GM12873 (cell line): ENCODE measurements around the gene OR6N1.
A peak's percentile ranks its signal among the peaks of the same experiment; 100 is the strongest.

Source experiments
- TF ChIP-seq, protein P1 (sequence below): IDR thresholded peaks from 2 replicates; pipeline ENCODE4 v1.5.1; 2012; ENCODE audit warnings: low read depth, mild to moderate bottlenecking, moderate library complexity, low read length, control low read depth; ENCODE audit not compliant: insufficient read depth; ENCODE audit errors: missing control alignments

OR6N1 gene

GRCh38 chr1:158720620-158721019 is 51.4 kb downstream of the OR6N1 start, which contains the start of gene OR6K3:
OR6K3 (minus strand) TSS chr1:158720720; CDS start chr1:158718115, 2,605 bp downstream.
- TF ChIP-seq, protein P1, sequence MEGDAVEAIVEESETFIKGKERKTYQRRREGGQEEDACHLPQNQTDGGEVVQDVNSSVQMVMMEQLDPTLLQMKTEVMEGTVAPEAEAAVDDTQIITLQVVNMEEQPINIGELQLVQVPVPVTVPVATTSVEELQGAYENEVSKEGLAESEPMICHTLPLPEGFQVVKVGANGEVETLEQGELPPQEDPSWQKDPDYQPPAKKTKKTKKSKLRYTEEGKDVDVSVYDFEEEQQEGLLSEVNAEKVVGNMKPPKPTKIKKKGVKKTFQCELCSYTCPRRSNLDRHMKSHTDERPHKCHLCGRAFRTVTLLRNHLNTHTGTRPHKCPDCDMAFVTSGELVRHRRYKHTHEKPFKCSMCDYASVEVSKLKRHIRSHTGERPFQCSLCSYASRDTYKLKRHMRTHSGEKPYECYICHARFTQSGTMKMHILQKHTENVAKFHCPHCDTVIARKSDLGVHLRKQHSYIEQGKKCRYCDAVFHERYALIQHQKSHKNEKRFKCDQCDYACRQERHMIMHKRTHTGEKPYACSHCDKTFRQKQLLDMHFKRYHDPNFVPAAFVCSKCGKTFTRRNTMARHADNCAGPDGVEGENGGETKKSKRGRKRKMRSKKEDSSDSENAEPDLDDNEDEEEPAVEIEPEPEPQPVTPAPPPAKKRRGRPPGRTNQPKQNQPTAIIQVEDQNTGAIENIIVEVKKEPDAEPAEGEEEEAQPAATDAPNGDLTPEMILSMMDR: no peak

GRCh38 chr1:158719664-158720063 is 52.3 kb downstream of the OR6N1 start:
- TF ChIP-seq, protein P1: no peak

DNA sequence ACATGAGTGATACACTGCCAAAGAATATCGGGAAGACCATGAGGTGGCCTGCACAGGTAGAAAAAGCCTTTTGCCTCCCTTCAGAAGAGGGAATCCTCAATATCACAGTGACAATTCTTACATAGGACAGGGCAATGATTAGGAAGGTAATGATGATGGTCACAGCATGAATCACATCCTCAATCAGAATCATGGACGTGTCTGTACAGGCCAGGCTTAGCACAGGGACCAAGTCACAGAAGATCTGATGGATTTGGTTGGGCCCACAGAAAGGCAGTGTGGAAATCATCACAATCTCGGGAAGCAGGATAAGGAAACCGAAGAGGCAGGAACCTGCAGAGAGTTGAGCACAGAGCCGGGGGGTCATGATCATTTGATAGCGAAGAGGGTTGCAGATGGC is 54.7 kb downstream of the OR6N1 start:
- TF ChIP-seq, protein P1: no peak

DNA sequence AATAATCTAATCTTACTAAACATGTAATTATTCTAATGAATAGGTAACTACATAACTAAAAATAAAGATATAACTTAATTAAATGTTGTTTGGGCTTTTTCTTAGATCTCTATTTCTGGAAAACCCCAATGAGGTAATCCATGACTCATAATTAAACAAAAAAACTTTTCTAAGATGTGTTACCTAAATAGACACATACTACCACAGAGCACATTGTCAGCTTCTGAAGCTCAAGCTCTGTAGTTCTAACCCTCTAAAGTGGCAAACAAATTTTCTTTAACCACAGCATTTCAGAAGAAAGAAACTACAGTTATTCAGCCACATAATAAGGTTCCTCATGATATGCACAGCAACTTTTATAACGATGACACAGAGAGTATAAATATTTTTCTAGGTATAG is 55.7 kb downstream of the OR6N1 start:
- TF ChIP-seq, protein P1: no peak

DNA sequence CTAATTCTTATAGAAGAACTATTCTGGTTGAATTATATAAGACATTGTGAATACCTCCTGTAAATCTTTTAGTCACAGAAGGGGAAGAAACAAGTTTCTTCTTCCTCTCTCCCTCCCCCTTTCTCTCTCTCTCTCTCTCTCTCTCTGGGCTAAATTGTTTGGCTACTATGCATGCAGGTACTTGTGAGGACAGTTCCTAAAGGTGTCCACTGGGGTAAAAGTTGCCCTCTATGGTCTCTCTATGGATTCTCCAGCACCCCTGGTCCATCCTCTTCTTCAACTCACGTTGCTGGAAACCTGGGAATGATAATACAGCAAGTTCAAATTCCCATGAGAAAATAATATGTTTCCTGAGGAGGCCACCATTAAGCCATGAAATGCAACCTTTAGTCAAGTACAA is 57.2 kb downstream of the OR6N1 start:
- TF ChIP-seq, protein P1: peak; percentile 2
